Esophagus squamous epithelium (tissue), 4 donors: Measurements from ENCODE around the gene GNB1L.

Source experiments
- POLR2A ChIP-seq, 4 donors: fragments of 450-650 bp; IDR thresholded peaks; one replicate each; pipeline ENCODE4 v1.6.1; 2017; ENCODE audit warnings: antibody characterized with exemption in 4 of 4, mild to moderate bottlenecking in 4 of 4, moderate library complexity in 3 of 4
- TF ChIP-seq, protein P1 (sequence below), 6 experiments: fragments of 450-650 bp in 4 of 6; fragments of 200-600 bp in 2 of 6; sonication (generic) in 2 of 6; IDR thresholded peaks; one replicate each; pipeline ENCODE4 v1.5.1; 2016 to 2019; ENCODE audit warnings: antibody characterized with exemption in 6 of 6, mild to moderate bottlenecking in 4 of 6, moderate library complexity in 4 of 6

DNA sequence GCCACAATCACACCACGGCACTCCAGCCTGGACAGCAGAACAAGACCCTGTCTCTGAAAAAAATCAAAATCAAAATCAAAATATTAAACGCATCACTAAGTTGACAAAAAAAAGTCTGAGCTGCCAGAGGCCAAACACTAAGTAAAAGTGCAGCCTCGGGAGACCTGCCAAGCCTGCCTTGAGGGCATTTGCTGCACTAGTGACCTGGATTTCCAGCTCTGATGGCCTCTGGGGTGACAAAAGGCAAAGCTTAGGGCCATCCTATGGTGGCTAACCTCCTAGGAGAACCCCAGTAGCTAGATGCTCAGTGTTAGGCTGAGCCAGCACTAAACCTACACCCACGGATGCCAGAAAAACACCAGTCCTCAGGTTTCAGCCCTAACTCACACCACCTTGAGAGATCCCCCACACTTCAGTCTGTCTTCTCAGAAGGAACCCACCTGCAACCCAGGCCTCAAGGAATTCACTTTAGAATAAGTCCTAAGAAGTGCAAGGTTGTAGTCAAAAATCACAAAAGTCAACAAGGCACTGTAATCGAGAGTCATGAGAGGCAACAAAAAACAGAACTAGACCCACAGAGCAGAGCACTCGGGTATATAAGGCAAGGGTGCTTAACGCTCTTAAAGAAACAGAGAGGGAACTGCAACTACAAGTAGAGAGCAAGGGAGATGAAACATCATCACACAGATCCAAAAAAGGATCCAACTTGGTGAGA is 28.6 kb downstream of the GNB1L start:
- TF ChIP-seq, protein P1, sequence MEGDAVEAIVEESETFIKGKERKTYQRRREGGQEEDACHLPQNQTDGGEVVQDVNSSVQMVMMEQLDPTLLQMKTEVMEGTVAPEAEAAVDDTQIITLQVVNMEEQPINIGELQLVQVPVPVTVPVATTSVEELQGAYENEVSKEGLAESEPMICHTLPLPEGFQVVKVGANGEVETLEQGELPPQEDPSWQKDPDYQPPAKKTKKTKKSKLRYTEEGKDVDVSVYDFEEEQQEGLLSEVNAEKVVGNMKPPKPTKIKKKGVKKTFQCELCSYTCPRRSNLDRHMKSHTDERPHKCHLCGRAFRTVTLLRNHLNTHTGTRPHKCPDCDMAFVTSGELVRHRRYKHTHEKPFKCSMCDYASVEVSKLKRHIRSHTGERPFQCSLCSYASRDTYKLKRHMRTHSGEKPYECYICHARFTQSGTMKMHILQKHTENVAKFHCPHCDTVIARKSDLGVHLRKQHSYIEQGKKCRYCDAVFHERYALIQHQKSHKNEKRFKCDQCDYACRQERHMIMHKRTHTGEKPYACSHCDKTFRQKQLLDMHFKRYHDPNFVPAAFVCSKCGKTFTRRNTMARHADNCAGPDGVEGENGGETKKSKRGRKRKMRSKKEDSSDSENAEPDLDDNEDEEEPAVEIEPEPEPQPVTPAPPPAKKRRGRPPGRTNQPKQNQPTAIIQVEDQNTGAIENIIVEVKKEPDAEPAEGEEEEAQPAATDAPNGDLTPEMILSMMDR (IDR thresholded peaks at IDR 0.05): no peak
- no peak for TF ChIP-seq POLR2A (IDR thresholded peaks at IDR 0.05)
